Measurements from ENCODE around the gene TNFRSF19.

GRCh38 chr13:23644527-23645138 lies 74.4 kb downstream of the TNFRSF19 start:
- no peak for TF ChIP-seq POLR2A (IDR thresholded peaks at IDR 0.05)
- TF ChIP-seq CTCF (IDR thresholded peaks at IDR 0.05) = no peak

Data from body of pancreas (tissue), 4 donors.